ENCODE measurements around the gene PREB. TPM values are rescaled to one million over a fixed set of nuclear protein-coding genes. Genes with fewer than 3 reads are reported as not detected.

Gene PREB
- total and polyA plus RNA-seq, 2 of the 13 experiments (the other 11 are each of a cell fraction or from before 2014, with no cell fraction given): 112 to 192 TPM

- TF ChIP-seq ELF1 (CRISPR knock-in tag; IDR thresholded peaks at IDR 0.05) (peak; percentile 70), MIER2 (CRISPR knock-in tag; IDR thresholded peaks at IDR 0.05) (peak; percentile 77; the same call in 1 of the 2 replicates), ZBTB21 (CRISPR knock-in tag; IDR thresholded peaks at IDR 0.05) (peak; percentile 92), THYN1 (CRISPR knock-in tag; IDR thresholded peaks at IDR 0.05; ENCODE audit: borderline replicate concordance, low read depth) (no peak), HOXD1 (CRISPR knock-in tag; IDR thresholded peaks at IDR 0.05) (peak; percentile 93), ZNF354B (CRISPR knock-in tag; IDR thresholded peaks at IDR 0.05) (no peak), NFIC (IDR thresholded peaks at IDR 0.05; ENCODE audit: low read length) (peak; percentile 85; the same call in 1 of the 2 replicates), PAX8 (CRISPR knock-in tag; IDR thresholded peaks at IDR 0.05; ENCODE audit: borderline replicate concordance) (no peak), ZNF549 (CRISPR knock-in tag; IDR thresholded peaks at IDR 0.05) (no peak), RNF219 (CRISPR knock-in tag; IDR thresholded peaks at IDR 0.05) (peak; percentile 98; the same call in 1 of the 2 replicates), DR1 (CRISPR knock-in tag; IDR thresholded peaks at IDR 0.05) (no peak), ZNF569 (CRISPR knock-in tag; IDR thresholded peaks at IDR 0.05; ENCODE audit: borderline replicate concordance) (no peak), SETDB1 (CRISPR knock-in tag; IDR thresholded peaks at IDR 0.05; ENCODE audit: borderline replicate concordance) (no peak), SMARCE1 (IDR thresholded peaks at IDR 0.05; ENCODE audit: borderline replicate concordance) (no peak), MLX (CRISPR knock-in tag; IDR thresholded peaks at IDR 0.05) (peak; percentile 93), PBX3 (CRISPR knock-in tag; IDR thresholded peaks at IDR 0.05; ENCODE audit: borderline replicate concordance) (no peak), PRDM15 (CRISPR knock-in tag; IDR thresholded peaks at IDR 0.05) (no peak), MBD4 (IDR thresholded peaks at IDR 0.05; ENCODE audit: borderline replicate concordance, low read length) (no peak; the same call in 1 of the 2 replicates), TFE3 (CRISPR knock-in tag; IDR thresholded peaks at IDR 0.05) (peak; percentile 96)
- TF ChIP-seq, protein P1, sequence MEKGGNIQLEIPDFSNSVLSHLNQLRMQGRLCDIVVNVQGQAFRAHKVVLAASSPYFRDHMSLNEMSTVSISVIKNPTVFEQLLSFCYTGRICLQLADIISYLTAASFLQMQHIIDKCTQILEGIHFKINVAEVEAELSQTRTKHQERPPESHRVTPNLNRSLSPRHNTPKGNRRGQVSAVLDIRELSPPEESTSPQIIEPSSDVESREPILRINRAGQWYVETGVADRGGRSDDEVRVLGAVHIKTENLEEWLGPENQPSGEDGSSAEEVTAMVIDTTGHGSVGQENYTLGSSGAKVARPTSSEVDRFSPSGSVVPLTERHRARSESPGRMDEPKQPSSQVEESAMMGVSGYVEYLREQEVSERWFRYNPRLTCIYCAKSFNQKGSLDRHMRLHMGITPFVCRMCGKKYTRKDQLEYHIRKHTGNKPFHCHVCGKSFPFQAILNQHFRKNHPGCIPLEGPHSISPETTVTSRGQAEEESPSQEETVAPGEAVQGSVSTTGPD (CRISPR knock-in tag; IDR thresholded peaks at IDR 0.05): peak; percentile 65
Observed at GRCh38 chr2:27171351-27171848, 37.0 kb upstream of the PREB start (continued).

All from HepG2 (cell line).